ENCODE measurements around the gene TFEB.

- TF ChIP-seq CTCF (IDR thresholded peaks at IDR 0.05): no peak
- TF ChIP-seq POLR2A (IDR thresholded peaks at IDR 0.05): no peak
- no peak for TF ChIP-seq POLR2AphosphoS5 (IDR thresholded peaks at IDR 0.05; ENCODE audit: insufficient read depth in 1 of 2, low read depth in 1 of 2)
These were observed 56.8 kb downstream of the TFEB start for GRCh38 chr6:41678511-41679084.
